Right renal pelvis (tissue), 4 donors: ENCODE measurements around the gene SNCB. TPM values are rescaled to one million over a fixed set of nuclear protein-coding genes. Genes with fewer than 3 reads are reported as not detected.
A peak's percentile ranks its signal among the peaks of the same experiment; 100 is the strongest.

Source experiments
- DNase-seq, 4 donors: peaks; one replicate each; pipeline ENCODE4 v3.0.0-alpha.2; 2013; ENCODE audit warnings: low read depth in 4 of 4, low spot score in 3 of 4, missing footprints in 1 of 4
- polyA plus RNA-seq, 4 donors: library from polyadenylated mRNA; unstranded; fragments of 120-200 nt; gene quantifications; one replicate each; pipeline ENCODE4 v1.2.1, GENCODE V29; 2013; ENCODE audit not compliant: insufficient read length in 4 of 4

Gene SNCB
- under 1 TPM in 1 of 4 donors, not detected in 3; 0.14 TPM for polyA plus RNA-seq

GRCh38 chr5:176629853-176630680 lies at the start of gene SNCB, which contains the start of gene EIF4E1B:
TSS of gene SNCB (minus strand) at chr5:176630534. CDS start at chr5:176629654, 880 bp downstream.
TSS of gene EIF4E1B (plus strand) at chr5:176630675. CDS start at chr5:176642788, 12,113 bp downstream.
- DNase-seq, result peak in 1 of 4 donors; percentile 26

GRCh38 chr5:176679365-176680225 lies 49.3 kb upstream of the SNCB start:
- no peak for DNase-seq

GRCh38 chr5:176678584-176678983 lies 48.2 kb upstream of the SNCB start:
- no peak for DNase-seq

- DNase-seq, result no peak
Observed at GRCh38 chr5:176677209-176677939, 47.0 kb upstream of the SNCB start.

- no peak for DNase-seq
Observed at GRCh38 chr5:176676361-176676824, 46.1 kb upstream of the SNCB start.

- no peak for DNase-seq
Observed at GRCh38 chr5:176675676-176676360, 45.5 kb upstream of the SNCB start.

- DNase-seq, result no peak
Observed at GRCh38 chr5:176674799-176675198, 44.5 kb upstream of the SNCB start.

GRCh38 chr5:176673651-176674583 lies 43.6 kb upstream of the SNCB start:
- no peak for DNase-seq

DNA sequence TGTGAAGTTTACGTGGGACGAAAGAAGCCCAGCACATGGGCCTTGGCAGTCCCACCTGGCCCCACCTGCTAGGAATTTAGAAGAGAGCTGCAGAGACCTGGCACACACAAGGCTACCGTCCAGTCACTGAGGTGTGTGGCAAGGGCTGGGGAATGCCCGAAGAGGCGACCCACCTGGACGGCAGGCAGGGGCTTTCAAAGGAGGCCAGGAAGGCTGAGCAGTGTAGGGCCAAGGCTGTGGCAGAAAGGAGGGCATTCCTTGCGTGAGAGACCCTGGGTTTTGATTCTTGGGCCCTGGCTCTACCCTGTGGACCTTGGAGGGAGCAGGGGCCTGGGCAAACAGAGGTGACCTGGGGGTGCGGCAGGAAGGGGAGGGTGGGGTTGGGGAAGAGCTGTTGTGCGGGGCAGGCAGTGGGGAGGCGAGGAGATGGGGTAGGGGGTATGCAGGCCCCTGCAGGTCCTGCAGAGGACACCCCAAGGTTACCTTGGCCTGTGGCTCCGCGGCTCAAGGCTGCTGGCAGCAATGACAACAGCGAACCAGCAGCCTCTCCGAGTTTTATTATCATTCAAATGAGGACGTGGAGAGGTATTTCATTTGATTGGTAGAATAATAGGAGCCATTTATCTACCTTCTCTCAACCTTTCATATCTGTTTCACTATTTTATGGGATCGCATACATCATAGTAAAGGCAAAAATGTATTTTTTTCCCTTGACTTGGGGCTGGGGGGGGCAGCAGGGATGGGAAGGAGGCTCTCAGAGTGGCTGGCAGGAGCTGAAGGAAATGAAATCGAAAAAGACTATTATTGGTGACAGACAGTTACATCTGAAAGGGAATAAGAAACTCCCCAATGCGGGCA lies 41.8 kb upstream of the SNCB start:
- no peak for DNase-seq

DNA sequence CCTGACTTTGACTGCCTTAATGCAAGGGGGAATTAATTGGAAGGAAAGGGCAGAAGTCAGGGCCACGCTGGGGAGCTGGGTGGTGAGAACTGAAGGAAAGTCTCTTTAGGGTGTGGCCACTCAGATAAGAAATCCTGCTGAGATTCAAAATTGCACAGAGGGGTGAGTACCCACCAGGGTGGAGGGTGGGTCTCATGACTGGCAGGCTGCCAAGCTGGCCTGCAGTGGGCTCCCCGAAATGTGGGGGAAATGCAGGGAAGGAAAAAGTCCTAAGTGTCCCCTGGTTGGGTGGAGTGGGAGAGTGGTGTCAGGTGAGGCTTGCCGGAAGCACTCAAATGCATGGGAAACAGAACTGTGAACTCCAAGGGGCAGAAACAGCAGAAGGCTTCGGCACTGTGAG lies 41.1 kb upstream of the SNCB start:
- DNase-seq, result no peak

GRCh38 chr5:176670449-176670848 lies 40.1 kb upstream of the SNCB start:
- no peak for DNase-seq

DNA sequence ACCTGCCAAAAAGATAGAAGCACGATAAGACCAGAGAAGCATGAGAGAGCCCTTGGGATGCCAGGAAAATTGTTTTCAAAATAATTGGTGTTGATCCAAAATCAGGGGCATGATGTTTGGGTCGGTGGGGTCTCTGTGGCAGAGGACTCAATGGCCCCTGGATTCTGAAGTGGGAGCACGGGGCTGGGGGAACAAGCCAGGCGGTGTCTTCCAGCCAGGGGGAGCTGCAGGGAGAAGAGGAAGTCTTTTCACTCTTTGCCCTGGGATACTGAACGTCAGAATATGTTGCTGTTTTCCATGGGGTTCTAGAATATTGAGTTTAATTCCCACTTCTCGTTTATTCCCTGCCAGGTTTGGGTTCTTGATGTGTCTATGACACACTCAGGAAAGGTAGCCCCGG lies 37.3 kb upstream of the SNCB start:
- DNase-seq, result no peak

- DNase-seq, result no peak
Observed at GRCh38 chr5:176665517-176665916, 35.2 kb upstream of the SNCB start.

- no peak for DNase-seq
Observed at GRCh38 chr5:176664886-176665285, 34.6 kb upstream of the SNCB start.

GRCh38 chr5:176664479-176664878 lies 34.1 kb upstream of the SNCB start:
- no peak for DNase-seq

- DNase-seq, result no peak
Observed at GRCh38 chr5:176663566-176663965, 33.2 kb upstream of the SNCB start.

DNA sequence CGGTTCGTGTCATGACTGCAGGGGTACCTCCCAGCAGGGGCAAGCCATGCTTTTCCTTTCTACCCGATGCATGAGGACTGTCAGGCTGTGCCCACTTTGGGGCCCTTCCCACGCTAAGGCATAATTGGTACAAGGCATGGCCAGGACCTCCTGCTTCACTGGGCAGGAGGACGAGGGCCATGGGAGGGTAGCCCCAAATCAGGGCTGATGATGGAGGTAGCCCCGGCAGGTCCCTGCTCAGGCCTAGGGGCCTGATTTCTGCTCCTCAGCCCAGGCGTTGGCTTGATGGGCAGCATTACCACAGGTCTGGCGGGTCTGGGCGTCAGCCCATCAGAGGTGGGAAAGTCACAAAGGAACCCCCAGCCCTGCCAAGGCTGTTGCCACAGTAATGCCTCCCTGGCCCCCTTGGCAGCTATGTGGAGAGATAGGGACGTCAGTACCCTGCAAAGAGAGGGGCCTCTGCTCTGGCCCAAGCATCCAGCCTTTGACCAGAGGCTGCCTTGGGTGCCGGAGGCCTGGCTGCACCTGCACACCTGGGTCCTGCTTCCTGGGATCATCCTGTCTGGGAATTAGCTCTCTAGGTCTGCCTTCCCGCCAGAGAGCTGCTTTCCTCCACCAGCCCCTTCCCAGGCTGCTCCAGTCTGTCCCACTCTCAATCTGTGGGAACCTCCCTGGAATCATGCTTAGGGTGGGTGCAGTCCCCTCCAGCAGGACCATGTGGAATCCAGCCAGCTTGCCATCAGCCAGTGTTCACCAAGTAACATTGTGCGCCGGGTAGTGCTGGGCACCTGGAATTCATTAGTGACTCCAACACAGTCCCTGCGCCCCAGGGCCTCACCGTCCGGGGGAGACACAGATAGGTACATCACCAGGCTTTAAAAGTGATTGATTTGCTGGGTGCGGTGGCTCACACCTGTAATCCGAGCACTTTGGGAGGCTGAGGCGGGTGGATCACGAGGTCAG lies 32.3 kb upstream of the SNCB start:
- no peak for DNase-seq
